Measurements from ENCODE around the gene C16orf46. TPM values are rescaled to one million over a fixed set of nuclear protein-coding genes. Genes with fewer than 3 reads are reported as not detected.

Gene C16orf46
- total and polyA plus RNA-seq, 2 of the 4 experiments (the other 2 are of a cell fraction) = 0.27 to 0.72 TPM

DNA sequence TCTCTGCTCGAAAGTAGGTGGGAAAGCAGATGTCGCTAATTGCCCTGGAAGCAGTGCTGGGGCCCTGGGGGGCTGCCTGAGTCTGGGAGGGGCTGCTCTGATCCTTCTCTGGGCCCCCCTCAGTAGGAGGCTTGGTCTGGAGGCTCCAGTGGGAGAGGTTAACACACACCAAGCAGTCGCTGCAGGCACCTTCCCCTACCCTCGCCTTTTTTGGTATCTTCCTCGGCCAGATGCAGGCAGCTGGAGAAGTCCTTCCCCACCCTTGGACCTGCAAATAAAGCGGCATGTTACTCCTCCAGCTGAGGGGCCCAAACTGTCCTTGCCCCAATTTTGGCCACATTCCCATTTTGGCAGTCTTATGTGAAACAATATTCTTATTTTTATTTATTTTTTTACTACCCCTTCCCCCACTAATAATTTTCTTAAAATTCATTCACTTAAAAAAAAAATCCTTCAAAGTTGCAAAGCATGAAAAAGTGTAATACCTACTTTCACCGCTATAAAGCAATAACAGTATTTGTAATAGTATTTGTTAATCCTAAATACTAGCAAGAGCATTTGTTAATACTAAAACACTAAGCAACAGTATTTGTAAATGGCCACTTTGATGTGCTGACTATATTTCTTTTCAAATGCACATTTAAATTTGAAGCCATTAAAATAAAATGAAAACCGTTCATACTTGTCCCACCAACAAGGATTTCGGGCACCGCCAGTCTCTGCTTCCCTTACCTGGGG is 15.0 kb downstream of the C16orf46 start:
- Histone ChIP-seq H2BK120ac (ENCODE audit: low read depth, low read length) (no peak overlapping the region), H3K4me2 (ENCODE audit: low read depth, low read length) (no peak overlapping the region), H3K4me3 (ENCODE audit: insufficient read depth, low read depth, low read length) (no peak overlapping the region), H2AK5ac (ENCODE audit: low read depth, low read length) (no peak overlapping the region), H4K8ac (ENCODE audit: low read depth in 2 of 2, low read length in 2 of 2) (no peak overlapping the region), H3K14ac (replicated peaks; ENCODE audit: low read depth, low read length) (no peak overlapping the region), H3K9ac (ENCODE audit: low read depth, low read length) (no peak overlapping the region), H2BK20ac (ENCODE audit: low read depth, low read length) (no peak overlapping the region), H3K56ac (ENCODE audit: extremely low read depth, insufficient read depth, low read length) (no peak overlapping the region), H3K4me1 (ENCODE audit: control insufficient read depth, insufficient read depth, low read length) (no peaks in the 10 kb centered on the region), H3K27ac (ENCODE audit: insufficient read depth, low read length) (no peak overlapping the region), H3K9me1 (ENCODE audit: insufficient read depth, low read length) (no peaks in the 10 kb centered on the region), H3K27me3 (ENCODE audit: control insufficient read depth, insufficient read depth, low read length) (no peaks in the 10 kb centered on the region), H4K5ac (ENCODE audit: low read depth, low read length) (no peak overlapping the region), H3K4ac (ENCODE audit: low read depth, low read length) (no peak overlapping the region), H2BK15ac (ENCODE audit: low read depth, low read length) (no peak overlapping the region), H4K20me1 (ENCODE audit: insufficient read depth, low read length) (no peaks in the 10 kb centered on the region), H3K79me1 (ENCODE audit: low read depth in 1 of 2, low read length in 2 of 2) (no peaks in the 10 kb centered on the region), H3K23ac (ENCODE audit: low read depth, low read length) (no peak overlapping the region), H3K36me3 (ENCODE audit: control insufficient read depth, insufficient read depth, low read length) (no peaks in the 10 kb centered on the region), H2AK9ac (replicated peaks; ENCODE audit: low read depth, low read length, poor library complexity) (no peak overlapping the region), H4K91ac (ENCODE audit: insufficient read depth, low read depth, low read length) (no peak overlapping the region), H2BK5ac (ENCODE audit: low read depth, low read length, poor library complexity, severe bottlenecking) (no peak overlapping the region), H2AFZ (replicated peaks; ENCODE audit: low read length, poor library complexity) (no peak overlapping the region), H3K9me3 (ENCODE audit: control insufficient read depth, insufficient read depth, low read length) (no peaks in the 10 kb centered on the region), H3K18ac (ENCODE audit: low read depth, low read length) (no peak overlapping the region)
- no peak for DNase-seq
- WGBS, 2 experiments (ENCODE audit: extremely low coverage in 2 of 2, insufficient read length in 1 of 2) = 70% methylated on average over 3 of the region's 10 CpGs; no CpG with 5 or more reads in 1 of the 2 experiments
- CTCF ChIA-PET = interaction anchor here (0.6 kb wide), 1 partner anchor 151 kb away, joined by 3 read pairs; no protein-coding TSS in a partner anchor
- TF ChIP-seq NFE2L2 (IDR thresholded peaks at IDR 0.05; ENCODE audit: low read depth, low read length) (no peak), RFX5 (IDR thresholded peaks at IDR 0.05; ENCODE audit: low read depth, low read length) (no peak), CEBPB (IDR thresholded peaks at IDR 0.05; ENCODE audit: low read depth, low read length) (no peak)
- POLR2A ChIA-PET (ENCODE audit: unreplicated experiment) = no interaction called here
- in situ Hi-C loops (cut with MboI; ENCODE audit: low sequenced_read_pairs) = no loop called here
- intact Hi-C loops (cut with micrococcal nuclease) = no loop called here
- dilution Hi-C loops (cut with HindIII; ENCODE audit: low sequenced_read_pairs, unreplicated experiment) = no loop called here
- no peak for ATAC-seq (ENCODE audit: low read depth)
- no TSS peak for BruUV-seq (replicated peaks)
